SK-N-SH (cell line): ENCODE data around the gene DIPK2B. TPM values are rescaled to one million over a fixed set of nuclear protein-coding genes. Genes with fewer than 3 reads are reported as not detected.
A peak's percentile ranks its signal among the peaks of the same experiment; 100 is the strongest.

Source experiments
- CTCF ChIA-PET: fragments of 300-600, 350-600 bp; formaldehyde crosslinking; extraction: SDS; loops from one replicate; lab custom pipeline; 2021; lab: Yijun Ruan, JAX
- POLR2A ChIA-PET: fragments of 350-600 bp; sonication (Branson Sonifier 250); formaldehyde crosslinking; extraction: SDS; loops from one replicate; lab custom pipeline; 2020; ENCODE audit warnings: antibody characterized with exemption, inconsistent platforms; lab: Yijun Ruan, JAX
- DNase-seq: peaks from one replicate; pipeline ENCODE4 v3.0.0; 2012
- H2AFZ ChIP-seq: fragments of 200-600 bp; sonication (generic); 2 replicates; pipeline ENCODE4 v1.8.1; 2016; ENCODE audit warnings: antibody characterized with exemption, mild to moderate bottlenecking, low read depth
- H3F3A ChIP-seq: fragments of 200-600 bp; sonication (generic); replicated peaks from 2 replicates; pipeline ENCODE3; 2016; ENCODE audit warnings: antibody characterized with exemption, mild to moderate bottlenecking; ENCODE audit not compliant: insufficient read depth
- H3K27ac ChIP-seq, 2 experiments: fragments of 200-500 bp in 1 of 2; fragments of 200-600 bp in 1 of 2; sonication (Bioruptor generic) in 1 of 2; sonication (generic), shearing (Covaris generic) in 1 of 2; 2 replicates each; pipeline versions ENCODE4 v1.5.1 to v1.6.1; 2014 to 2016; ENCODE audit warnings: low read depth in 2 of 2, inconsistent platforms in 1 of 2, low read length in 1 of 2, mild to moderate bottlenecking in 1 of 2, mixed read lengths in 1 of 2
- H3K27me3 ChIP-seq: fragments of 200-600 bp; sonication (generic), shearing (Covaris generic); 2 replicates; pipeline ENCODE4 v1.6.1; 2016; ENCODE audit warnings: mixed run types; ENCODE audit not compliant: insufficient read depth
- H3K36me3 ChIP-seq, 2 experiments: fragments of 200-500 bp in 1 of 2; fragments of 200-600 bp in 1 of 2; sonication (Bioruptor generic) in 1 of 2; sonication (generic) in 1 of 2; replicated peaks in 1 of 2; 2 replicates each; pipeline versions ENCODE3 to v1.5.1; 2014 to 2016; ENCODE audit warnings: low read length in 1 of 2, mild to moderate bottlenecking in 1 of 2; ENCODE audit not compliant: insufficient read depth in 2 of 2, control insufficient read depth in 1 of 2
- H3K4me1 ChIP-seq, 2 experiments: fragments of 200-500 bp in 1 of 2; fragments of 200-600 bp in 1 of 2; sonication (Bioruptor generic) in 1 of 2; sonication (generic), shearing (Covaris generic) in 1 of 2; 2 replicates each; pipeline versions ENCODE4 v1.5.1 to v1.6.1; 2014 to 2016; ENCODE audit warnings: low read depth in 1 of 2, low read length in 1 of 2, mixed run types in 1 of 2; ENCODE audit not compliant: insufficient read depth in 2 of 2, control insufficient read depth in 1 of 2
- H3K4me2 ChIP-seq: fragments of 200-600 bp; sonication (generic), shearing (Covaris generic); 2 replicates; pipeline ENCODE4 v1.6.1; 2017; ENCODE audit warnings: mixed run types
- H3K4me3 ChIP-seq, 2 experiments: fragments of 200-500 bp in 1 of 2; fragments of 200-600 bp in 1 of 2; sonication (Bioruptor generic) in 1 of 2; sonication (generic), shearing (Covaris generic) in 1 of 2; 2 replicates each; pipeline versions ENCODE4 v1.5.1 to v1.8.1; 2014 to 2016; ENCODE audit warnings: low read depth in 2 of 2, inconsistent platforms in 1 of 2, low read length in 1 of 2, mild to moderate bottlenecking in 1 of 2, mixed read lengths in 1 of 2, moderate library complexity in 1 of 2
- H3K79me2 ChIP-seq: fragments of 200-600 bp; sonication (generic); 2 replicates; pipeline ENCODE4 v1.8.1; 2017; ENCODE audit warnings: mild to moderate bottlenecking; ENCODE audit not compliant: insufficient read depth
- H3K9ac ChIP-seq: fragments of 200-600 bp; sonication (generic); 2 replicates; pipeline ENCODE4 v1.6.1; 2017; ENCODE audit warnings: mixed run types
- H3K9me2 ChIP-seq: fragments of 200-600 bp; sonication (generic); 2 replicates; pipeline ENCODE4 v1.6.1; 2017; ENCODE audit warnings: mixed run types
- H3K9me3 ChIP-seq: fragments of 200-600 bp; sonication (generic); 2 replicates; pipeline ENCODE4 v1.6.1; 2017; ENCODE audit warnings: mixed run types, mild to moderate bottlenecking, moderate library complexity
- H4K20me1 ChIP-seq: fragments of 200-600 bp; sonication (generic); 2 replicates; pipeline ENCODE4 v1.6.1; 2017; ENCODE audit warnings: mild to moderate bottlenecking, mixed run types; ENCODE audit not compliant: insufficient read depth
- CHD2 ChIP-seq: fragments of 150-350 bp; IDR thresholded peaks from 2 replicates; pipeline ENCODE4 v1.6.1; 2018; ENCODE audit warnings: low read length; ENCODE audit not compliant: partially characterized antibody
- CTCF ChIP-seq: fragments of 200-600 bp; sonication (generic); IDR thresholded peaks from 2 replicates; pipeline ENCODE4 v1.6.1; 2017; ENCODE audit warnings: antibody characterized with exemption, mild to moderate bottlenecking, moderate library complexity
- EZH2phosphoT487 ChIP-seq: fragments of 200-600 bp; sonication (generic); IDR thresholded peaks from 2 replicates; pipeline ENCODE4 v1.6.1; 2017; ENCODE audit warnings: low read depth, mixed run types, mild to moderate bottlenecking, antibody characterized with exemption, moderate library complexity, borderline replicate concordance
- FOSL2 ChIP-seq: IDR thresholded peaks from 2 replicates; pipeline ENCODE4 v1.4.0; 2012; ENCODE audit warnings: low read depth, mild to moderate bottlenecking, moderate library complexity, borderline replicate concordance
- FOXJ3 ChIP-seq: sonication (generic); formaldehyde crosslinking; IDR thresholded peaks from 2 replicates; pipeline ENCODE4 v1.5.1; 2020; ENCODE audit warnings: mild to moderate bottlenecking, missing genetic modification reagents
- FOXM1 ChIP-seq: IDR thresholded peaks from 2 replicates; pipeline ENCODE4 v1.4.0; 2012; ENCODE audit warnings: low read depth, mild to moderate bottlenecking
- GABPA ChIP-seq: IDR thresholded peaks from 2 replicates; pipeline ENCODE4 v1.4.0; 2012; ENCODE audit warnings: low read depth, mild to moderate bottlenecking
- IRF3 ChIP-seq: fragments of 150-350 bp; IDR thresholded peaks from 2 replicates; pipeline ENCODE4 v1.6.1; 2016; ENCODE audit warnings: mild to moderate bottlenecking, low read depth, low read length
- JUND ChIP-seq: IDR thresholded peaks from 2 replicates; pipeline ENCODE4 v1.4.0; 2012
- MAX ChIP-seq: IDR thresholded peaks from 2 replicates; pipeline ENCODE4 v1.4.0; 2012; ENCODE audit warnings: low read depth
- MEF2A ChIP-seq: IDR thresholded peaks from 2 replicates; pipeline ENCODE4 v1.4.0; 2012; ENCODE audit warnings: low read depth, borderline replicate concordance
- NFIC ChIP-seq: IDR thresholded peaks from 2 replicates; pipeline ENCODE4 v1.4.0; 2012; ENCODE audit warnings: borderline replicate concordance
- RFX5 ChIP-seq: IDR thresholded peaks from 2 replicates; pipeline ENCODE4 v1.6.1; 2012; ENCODE audit warnings: mild to moderate bottlenecking, improper control_type of control experiment, low read length
- RXRA ChIP-seq: IDR thresholded peaks from 2 replicates; pipeline ENCODE4 v1.4.0; 2012; ENCODE audit warnings: low read depth, mild to moderate bottlenecking, borderline replicate concordance
- SMC3 ChIP-seq: IDR thresholded peaks from 2 replicates; pipeline ENCODE4 v1.6.1; 2012; ENCODE audit warnings: low read depth, low read length, improper control_type of control experiment
- TAF1 ChIP-seq: IDR thresholded peaks from 2 replicates; pipeline ENCODE4 v1.6.1; 2012; ENCODE audit warnings: low read depth, mild to moderate bottlenecking, low read length, moderate library complexity, borderline replicate concordance
- TCF12 ChIP-seq: IDR thresholded peaks from 2 replicates; pipeline ENCODE4 v1.4.0; 2012
- WGBS: methylation state at CpG from one replicate; pipeline ENCODE4 v1.1.6; 2017; ENCODE audit warnings: low lambda C conversion rate; 5-methylcytosine and 5-hydroxymethylcytosine counted together
- polyA plus RNA-seq, 3 experiments: library from polyadenylated mRNA; depleted of rRNA; stranded (reverse); fragments of >200 nt; gene quantifications; 2 replicates each; pipeline ENCODE4 v1.2.3, GENCODE V29; 2012
- TF ChIP-seq, protein P1 (sequence below): IDR thresholded peaks from 2 replicates; pipeline ENCODE4; 2012
- TF ChIP-seq, protein P2 (sequence below): IDR thresholded peaks from 2 replicates; pipeline ENCODE4 v1.4.0; 2012; ENCODE audit warnings: low read depth, borderline replicate concordance

Gene DIPK2B
- polyA plus RNA-seq, 1 of the 3 experiments (the other 2 are of a cell fraction), result 0.02 TPM

- 26% methylated on average over 2 of the region's 2 CpGs for WGBS
- no peaks in the 10 kb centered on the region for H3K9me3 ChIP-seq
- CTCF ChIA-PET, result interaction anchor here (0.5 to 0.7 kb wide), 2 partner anchors 25 to 53 kb away, joined by 3 read pairs; no protein-coding TSS in a partner anchor
- H2AFZ ChIP-seq, result no peak overlapping the region
- no peaks in the 10 kb centered on the region for H3K79me2 ChIP-seq
- H3K36me3 ChIP-seq, result no peaks in the 10 kb centered on the region
- no peaks in the 10 kb centered on the region for H3F3A ChIP-seq
- TF ChIP-seq CHD2, result no peak
- TF ChIP-seq FOXJ3, result no peak
- peak; percentile 59 for TF ChIP-seq TCF12
- no peak for TF ChIP-seq TAF1
- TF ChIP-seq, protein P1, sequence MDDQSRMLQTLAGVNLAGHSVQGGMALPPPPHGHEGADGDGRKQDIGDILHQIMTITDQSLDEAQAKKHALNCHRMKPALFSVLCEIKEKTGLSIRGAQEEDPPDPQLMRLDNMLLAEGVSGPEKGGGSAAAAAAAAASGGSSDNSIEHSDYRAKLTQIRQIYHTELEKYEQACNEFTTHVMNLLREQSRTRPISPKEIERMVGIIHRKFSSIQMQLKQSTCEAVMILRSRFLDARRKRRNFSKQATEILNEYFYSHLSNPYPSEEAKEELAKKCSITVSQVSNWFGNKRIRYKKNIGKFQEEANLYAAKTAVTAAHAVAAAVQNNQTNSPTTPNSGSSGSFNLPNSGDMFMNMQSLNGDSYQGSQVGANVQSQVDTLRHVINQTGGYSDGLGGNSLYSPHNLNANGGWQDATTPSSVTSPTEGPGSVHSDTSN, result peak; percentile 7; the same call in 1 of the 2 replicates
- no peak for TF ChIP-seq MEF2A
- no peak for TF ChIP-seq SMC3
- no peak for TF ChIP-seq JUND
- TF ChIP-seq FOXM1, result no peak
- 0 out of 2 replicates have a peak, but pooled peaks have one; percentile 12 for TF ChIP-seq RXRA
- peak; percentile 35; the same call in 1 of the 2 replicates for TF ChIP-seq NFIC
- TF ChIP-seq, protein P2, sequence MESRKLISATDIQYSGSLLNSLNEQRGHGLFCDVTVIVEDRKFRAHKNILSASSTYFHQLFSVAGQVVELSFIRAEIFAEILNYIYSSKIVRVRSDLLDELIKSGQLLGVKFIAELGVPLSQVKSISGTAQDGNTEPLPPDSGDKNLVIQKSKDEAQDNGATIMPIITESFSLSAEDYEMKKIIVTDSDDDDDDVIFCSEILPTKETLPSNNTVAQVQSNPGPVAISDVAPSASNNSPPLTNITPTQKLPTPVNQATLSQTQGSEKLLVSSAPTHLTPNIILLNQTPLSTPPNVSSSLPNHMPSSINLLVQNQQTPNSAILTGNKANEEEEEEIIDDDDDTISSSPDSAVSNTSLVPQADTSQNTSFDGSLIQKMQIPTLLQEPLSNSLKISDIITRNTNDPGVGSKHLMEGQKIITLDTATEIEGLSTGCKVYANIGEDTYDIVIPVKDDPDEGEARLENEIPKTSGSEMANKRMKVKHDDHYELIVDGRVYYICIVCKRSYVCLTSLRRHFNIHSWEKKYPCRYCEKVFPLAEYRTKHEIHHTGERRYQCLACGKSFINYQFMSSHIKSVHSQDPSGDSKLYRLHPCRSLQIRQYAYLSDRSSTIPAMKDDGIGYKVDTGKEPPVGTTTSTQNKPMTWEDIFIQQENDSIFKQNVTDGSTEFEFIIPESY, result no peak
- TF ChIP-seq MAX, result 0 out of 2 replicates have a peak, but pooled peaks have one; percentile 42
- no peak for TF ChIP-seq EZH2phosphoT487
- TF ChIP-seq, all 33 proteins: peak for 5
- Histone ChIP-seq H4K20me1 (no peaks in the 10 kb centered on the region), H3K4me2 (no peak overlapping the region), H3K9me2 (no peaks in the 10 kb centered on the region), H3K4me3 (no peak overlapping the region), H3K27me3 (peaks cover 9% of the 10 kb centered on the region; the same call in 1 of the 2 replicates), H3K4me1 (no peaks in the 10 kb centered on the region), H3K9ac (no peak overlapping the region; the same call in 1 of the 2 replicates), H3K27ac (peak overlapping the region in 1 of 2 experiments; percentile 80; a peak in 2 of 4 replicates)
- DNase-seq, result no peak
- POLR2A ChIA-PET, result no interaction called here
Measured at GRCh38 chrX:45196701-45197100, 4.0 kb downstream of the DIPK2B start.

GRCh38 chrX:45191820-45192409 is 8.8 kb downstream of the DIPK2B start:
- TF ChIP-seq CTCF (no peak), IRF3 (no peak), GABPA (no peak), RFX5 (no peak), FOSL2 (no peak)
- no peak overlapping the region for H2AFZ ChIP-seq
- H3K9me3 ChIP-seq, result no peaks in the 10 kb centered on the region
- H3K27me3 ChIP-seq, result no peaks in the 10 kb centered on the region
- H3K4me2 ChIP-seq, result no peak overlapping the region
- H3K9me2 ChIP-seq, result no peaks in the 10 kb centered on the region
- H3K4me1 ChIP-seq, result no peaks in the 10 kb centered on the region; a peak in 1 of 4 replicates
- POLR2A ChIA-PET, result no interaction called here
- no peak overlapping the region for H3K27ac ChIP-seq
- H3K4me3 ChIP-seq, result no peak overlapping the region
- WGBS, result 37% methylated on average over 7 of the region's 7 CpGs
- H3K9ac ChIP-seq, result no peak overlapping the region
- H3K79me2 ChIP-seq, result no peaks in the 10 kb centered on the region
- CTCF ChIA-PET, result no interaction called here
- no peaks in the 10 kb centered on the region for H4K20me1 ChIP-seq
- H3K36me3 ChIP-seq, result no peaks in the 10 kb centered on the region
- no peak for DNase-seq
- H3F3A ChIP-seq, result no peaks in the 10 kb centered on the region
